Measurements from ENCODE around the gene CEP131. TPM values are rescaled to one million over a fixed set of nuclear protein-coding genes. Genes with fewer than 3 reads are reported as not detected.

The CEP131 gene
- total RNA-seq, 4 donors from 2014 or later, result 6.0 to 8.8 (median 7.5) TPM

DNA sequence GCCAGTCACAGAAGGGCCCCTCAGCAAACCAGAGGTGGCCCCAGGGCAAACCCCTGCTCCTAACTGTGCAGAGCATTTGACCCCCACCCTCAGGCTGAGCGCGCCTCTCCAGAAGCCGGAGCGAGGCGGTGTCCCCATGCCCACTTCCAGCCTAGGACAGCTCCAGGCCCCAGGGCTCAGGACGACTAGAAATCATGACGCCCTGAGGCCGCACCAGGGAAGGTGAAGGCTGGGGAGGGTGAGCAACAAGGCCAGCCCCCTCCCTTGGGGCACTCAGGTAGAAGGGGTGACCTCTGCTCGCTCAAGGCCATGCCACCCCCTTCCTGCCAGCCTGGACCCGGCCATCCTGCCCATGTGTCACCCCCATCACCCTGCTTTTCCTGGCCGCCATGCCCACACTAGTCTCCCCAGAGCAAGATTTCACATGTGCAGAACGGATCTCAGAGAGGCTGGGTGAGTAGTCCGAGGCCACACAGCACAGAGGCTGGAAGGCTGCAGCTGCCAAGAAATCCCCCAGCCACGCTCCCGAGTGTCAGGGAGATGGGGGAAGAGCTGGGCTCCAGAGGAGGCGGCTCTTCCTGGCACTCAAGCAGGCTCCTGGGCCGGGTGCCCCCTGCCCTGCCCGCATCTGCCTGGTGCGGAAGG lies 59.6 kb downstream of the CEP131 start:
- ATAC-seq, result no peak
- H3K27me3 ChIP-seq, result peaks cover 17 to 29% (median 23%) of the 10 kb centered on the region in 3 donors
- in situ Hi-C loops (cut with MboI; ENCODE audit: low sequenced_read_pairs in 4 of 4), result no loop called here
- H3K4me3 ChIP-seq, result no peak overlapping the region
- no peak for DNase-seq
- no peaks in the 10 kb centered on the region for H3K9me3 ChIP-seq
- TF ChIP-seq CTCF (IDR thresholded peaks at IDR 0.05 in 4 of 5, conservative IDR thresholded peaks at IDR 0.05 in 1 of 5), result no peak
- TF ChIP-seq POLR2A (IDR thresholded peaks at IDR 0.05), result no peak
- intact Hi-C loops (cut with DNase I; ENCODE audit: low total_unique reads), result no loop called here
- peaks cover 0 to 3% of the 10 kb centered on the region in 2 donors for H3K4me1 ChIP-seq
- no peak overlapping the region for H3K27ac ChIP-seq
- no peaks in the 10 kb centered on the region for H3K36me3 ChIP-seq

GRCh38 chr17:81162491-81162890 lies 60.3 kb downstream of the CEP131 start:
- in situ Hi-C loops (cut with MboI; ENCODE audit: low sequenced_read_pairs in 4 of 4), result no loop called here
- Histone ChIP-seq H3K4me1 (peaks cover 0 to 3% of the 10 kb centered on the region in 2 donors), H3K27me3 (peaks cover 17 to 29% (median 23%) of the 10 kb centered on the region in 3 donors), H3K36me3 (no peaks in the 10 kb centered on the region), H3K4me3 (no peak overlapping the region), H3K9me3 (no peaks in the 10 kb centered on the region), H3K27ac (no peak overlapping the region)
- TF ChIP-seq POLR2A (IDR thresholded peaks at IDR 0.05) (no peak), CTCF (IDR thresholded peaks at IDR 0.05 in 4 of 5, conservative IDR thresholded peaks at IDR 0.05 in 1 of 5) (no peak)
- DNase-seq (no peak), ATAC-seq (no peak)
- intact Hi-C loops (cut with DNase I; ENCODE audit: low total_unique reads), result no loop called here

GRCh38 chr17:81161972-81162371 lies 60.8 kb downstream of the CEP131 start:
- intact Hi-C loops (cut with DNase I; ENCODE audit: low total_unique reads), result no loop called here
- Histone ChIP-seq H3K9me3 (no peaks in the 10 kb centered on the region), H3K27me3 (peaks cover 16 to 29% (median 21%) of the 10 kb centered on the region in 3 donors), H3K27ac (no peak overlapping the region), H3K4me3 (no peak overlapping the region), H3K36me3 (no peaks in the 10 kb centered on the region), H3K4me1 (peaks cover 0 to 3% of the 10 kb centered on the region in 2 donors)
- DNase-seq, result no peak
- in situ Hi-C loops (cut with MboI; ENCODE audit: low sequenced_read_pairs in 4 of 4), result no loop called here
- no peak for TF ChIP-seq CTCF (IDR thresholded peaks at IDR 0.05 in 4 of 5, conservative IDR thresholded peaks at IDR 0.05 in 1 of 5)
- TF ChIP-seq POLR2A (IDR thresholded peaks at IDR 0.05), result no peak
- no peak for ATAC-seq

DNA sequence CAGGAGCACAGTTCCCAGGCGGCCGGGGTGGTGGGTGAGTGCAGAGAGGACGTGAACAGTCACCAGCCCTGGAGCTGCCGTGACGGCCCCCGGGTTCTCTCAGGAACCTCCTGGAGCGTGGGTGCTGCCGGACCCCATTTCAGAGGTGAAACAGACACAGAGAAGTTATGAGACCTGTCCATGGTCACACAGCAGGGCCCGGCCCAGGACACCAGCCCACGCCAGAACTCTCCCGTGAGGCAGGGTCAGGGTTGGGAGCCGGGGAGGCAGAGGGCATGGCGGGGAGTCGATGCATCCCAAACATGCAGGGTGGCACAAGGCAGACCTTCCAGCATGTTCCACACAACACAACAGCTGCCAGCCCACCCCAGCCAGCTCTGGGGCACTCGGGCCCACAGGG lies 61.2 kb downstream of the CEP131 start:
- intact Hi-C loops (cut with DNase I; ENCODE audit: low total_unique reads) (no loop called here), in situ Hi-C loops (cut with MboI; ENCODE audit: low sequenced_read_pairs in 4 of 4) (no loop called here)
- H3K4me3 ChIP-seq, result no peak overlapping the region
- H3K9me3 ChIP-seq, result no peaks in the 10 kb centered on the region
- ATAC-seq (no peak), DNase-seq (no peak)
- peaks cover 12 to 25% (median 16%) of the 10 kb centered on the region in 3 donors for H3K27me3 ChIP-seq
- TF ChIP-seq POLR2A (IDR thresholded peaks at IDR 0.05) (no peak), CTCF (IDR thresholded peaks at IDR 0.05 in 4 of 5, conservative IDR thresholded peaks at IDR 0.05 in 1 of 5) (no peak)
- no peak overlapping the region for H3K27ac ChIP-seq
- H3K4me1 ChIP-seq, result peaks cover 0 to 3% of the 10 kb centered on the region in 2 donors
- H3K36me3 ChIP-seq, result no peaks in the 10 kb centered on the region
